DOHH2 (cell line): Measurements from ENCODE around the gene SFRP5.

ENCODE experiments used
- H3F3A ChIP-seq: fragments of 200-600 bp; sonication (generic), shearing (Covaris generic); 2 replicates; pipeline ENCODE4 v1.6.0; 2016; ENCODE audit warnings: antibody characterized with exemption, mild to moderate bottlenecking; ENCODE audit not compliant: control insufficient read depth, insufficient read depth
- H3K27ac ChIP-seq: fragments of 200-600 bp; sonication (generic); 2 replicates; pipeline ENCODE4 v1.5.1; 2014; ENCODE audit warnings: low read depth, mild to moderate bottlenecking, low read length, moderate library complexity
- H3K27me3 ChIP-seq: fragments of 200-600 bp; sonication (generic); 2 replicates; pipeline ENCODE4 v1.6.1; 2014; ENCODE audit warnings: mild to moderate bottlenecking, low read length, mixed read lengths; ENCODE audit not compliant: control insufficient read depth
- H3K36me3 ChIP-seq: fragments of 200-600 bp; sonication (generic); 2 replicates; pipeline ENCODE4 v1.6.1; 2014; ENCODE audit warnings: mild to moderate bottlenecking, low read length, moderate library complexity, mixed read lengths; ENCODE audit not compliant: control insufficient read depth
- H3K4me1 ChIP-seq: fragments of 200-600 bp; sonication (generic); 2 replicates; pipeline ENCODE4 v1.6.1; 2014; ENCODE audit warnings: mild to moderate bottlenecking, low read length, mixed read lengths; ENCODE audit not compliant: control insufficient read depth
- H3K4me2 ChIP-seq: fragments of 200-600 bp; sonication (generic); 2 replicates; pipeline ENCODE4 v1.6.0; 2014; ENCODE audit warnings: mild to moderate bottlenecking, low read length, moderate library complexity
- H3K4me3 ChIP-seq: fragments of 200-600 bp; sonication (generic); 2 replicates; pipeline ENCODE4 v1.5.1; 2014; ENCODE audit warnings: mild to moderate bottlenecking, low read length, mixed read lengths
- H3K79me2 ChIP-seq: fragments of 200-600 bp; sonication (generic); 2 replicates; pipeline ENCODE4 v1.6.1; 2014; ENCODE audit warnings: mild to moderate bottlenecking, low read length, mixed read lengths; ENCODE audit not compliant: control insufficient read depth
- H3K9me2 ChIP-seq: fragments of 200-600 bp; sonication (generic); replicated peaks from 2 replicates; pipeline ENCODE4 v1.6.1; 2014; ENCODE audit warnings: mild to moderate bottlenecking, low read length, mixed read lengths; ENCODE audit not compliant: control insufficient read depth
- H3K9me3 ChIP-seq: fragments of 200-600 bp; sonication (generic); 2 replicates; pipeline ENCODE4 v1.6.1; 2014; ENCODE audit warnings: antibody characterized with exemption, low read length, mixed read lengths; ENCODE audit not compliant: control insufficient read depth, insufficient read depth
- H4K20me1 ChIP-seq: fragments of 200-600 bp; sonication (generic); 2 replicates; pipeline ENCODE4 v1.6.0; 2014; ENCODE audit warnings: low read depth, mild to moderate bottlenecking, antibody characterized with exemption, low read length, moderate library complexity; ENCODE audit not compliant: control insufficient read depth, insufficient read depth
- EZH2phosphoT487 ChIP-seq: fragments of 200-600 bp; sonication (generic); IDR thresholded peaks from 2 replicates; pipeline ENCODE4 v1.6.1; 2017; ENCODE audit warnings: borderline replicate concordance, mild to moderate bottlenecking, antibody characterized with exemption, low read length, moderate library complexity, mixed read lengths
- TF ChIP-seq, protein P1 (sequence below): fragments of 200-600 bp; sonication (generic); IDR thresholded peaks from one replicate; pipeline ENCODE4 v1.5.1; 2014; ENCODE audit warnings: antibody characterized with exemption, mild to moderate bottlenecking, low read depth, low read length; ENCODE audit not compliant: poor library complexity, severe bottlenecking

Gene SFRP5

DNA sequence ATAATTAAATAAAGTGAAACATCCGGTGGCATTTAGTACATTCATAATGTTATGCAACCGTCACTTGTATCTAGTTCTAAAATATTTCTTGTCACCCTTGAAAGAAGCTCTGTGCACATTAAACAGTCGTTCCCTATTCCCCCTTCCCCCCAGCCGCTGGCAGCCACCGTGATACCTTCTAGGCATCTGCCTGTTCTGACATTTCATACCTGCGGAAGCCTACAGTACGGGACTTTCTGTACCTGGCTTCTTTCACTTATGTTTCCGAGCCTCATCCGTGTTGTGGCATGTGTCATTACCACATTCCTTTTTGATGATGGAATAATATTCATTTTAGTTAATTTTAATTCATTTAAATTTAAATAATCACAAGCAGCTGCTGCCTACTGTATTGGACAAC, 13.9 kb upstream of the SFRP5 start:
- H3K4me2 ChIP-seq, result no peak overlapping the region
- H3K9me2 ChIP-seq, result no peaks in the 10 kb centered on the region
- H3K27ac ChIP-seq, result no peak overlapping the region
- no peaks in the 10 kb centered on the region for H3K79me2 ChIP-seq
- H3F3A ChIP-seq, result no peaks in the 10 kb centered on the region
- no peaks in the 10 kb centered on the region for H3K4me1 ChIP-seq
- H3K36me3 ChIP-seq, result no peaks in the 10 kb centered on the region
- H3K9me3 ChIP-seq, result no peaks in the 10 kb centered on the region
- TF ChIP-seq, protein P1, sequence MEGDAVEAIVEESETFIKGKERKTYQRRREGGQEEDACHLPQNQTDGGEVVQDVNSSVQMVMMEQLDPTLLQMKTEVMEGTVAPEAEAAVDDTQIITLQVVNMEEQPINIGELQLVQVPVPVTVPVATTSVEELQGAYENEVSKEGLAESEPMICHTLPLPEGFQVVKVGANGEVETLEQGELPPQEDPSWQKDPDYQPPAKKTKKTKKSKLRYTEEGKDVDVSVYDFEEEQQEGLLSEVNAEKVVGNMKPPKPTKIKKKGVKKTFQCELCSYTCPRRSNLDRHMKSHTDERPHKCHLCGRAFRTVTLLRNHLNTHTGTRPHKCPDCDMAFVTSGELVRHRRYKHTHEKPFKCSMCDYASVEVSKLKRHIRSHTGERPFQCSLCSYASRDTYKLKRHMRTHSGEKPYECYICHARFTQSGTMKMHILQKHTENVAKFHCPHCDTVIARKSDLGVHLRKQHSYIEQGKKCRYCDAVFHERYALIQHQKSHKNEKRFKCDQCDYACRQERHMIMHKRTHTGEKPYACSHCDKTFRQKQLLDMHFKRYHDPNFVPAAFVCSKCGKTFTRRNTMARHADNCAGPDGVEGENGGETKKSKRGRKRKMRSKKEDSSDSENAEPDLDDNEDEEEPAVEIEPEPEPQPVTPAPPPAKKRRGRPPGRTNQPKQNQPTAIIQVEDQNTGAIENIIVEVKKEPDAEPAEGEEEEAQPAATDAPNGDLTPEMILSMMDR, result no peak
- TF ChIP-seq EZH2phosphoT487, result no peak
- H4K20me1 ChIP-seq, result no peaks in the 10 kb centered on the region
- H3K4me3 ChIP-seq, result no peak overlapping the region
- 0 out of 2 replicates have a peak, but pooled peaks cover 4% of the 10 kb centered on the region for H3K27me3 ChIP-seq

DNA sequence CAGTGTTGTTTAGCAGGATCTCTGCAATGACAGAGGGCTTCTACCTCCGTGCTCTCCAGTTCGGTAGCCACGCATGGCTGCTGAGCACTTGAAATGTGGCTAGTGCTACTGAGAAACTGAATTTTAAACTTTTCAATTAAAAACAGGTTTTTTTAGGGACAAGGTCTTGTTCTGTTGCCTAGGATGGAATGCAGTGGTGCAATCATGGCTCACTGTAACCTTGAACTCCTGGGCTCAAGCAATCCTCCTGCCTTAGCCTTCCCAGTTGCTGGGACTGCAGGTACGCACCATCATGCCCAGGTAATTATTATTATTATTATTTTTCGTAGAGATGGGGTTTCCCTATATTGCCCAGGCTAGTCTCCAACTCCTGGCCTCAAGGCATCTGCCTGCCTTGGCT, 13.4 kb upstream of the SFRP5 start:
- no peak overlapping the region for H3K27ac ChIP-seq
- H3K4me2 ChIP-seq, result no peak overlapping the region
- H3F3A ChIP-seq, result no peaks in the 10 kb centered on the region
- no peaks in the 10 kb centered on the region for H3K79me2 ChIP-seq
- H3K36me3 ChIP-seq, result no peaks in the 10 kb centered on the region
- no peaks in the 10 kb centered on the region for H4K20me1 ChIP-seq
- 0 out of 2 replicates have a peak, but pooled peaks cover 5% of the 10 kb centered on the region for H3K27me3 ChIP-seq
- H3K4me1 ChIP-seq, result no peaks in the 10 kb centered on the region
- H3K9me2 ChIP-seq, result no peaks in the 10 kb centered on the region
- TF ChIP-seq, protein P1, result no peak
- H3K9me3 ChIP-seq, result no peaks in the 10 kb centered on the region
- H3K4me3 ChIP-seq, result no peak overlapping the region

DNA sequence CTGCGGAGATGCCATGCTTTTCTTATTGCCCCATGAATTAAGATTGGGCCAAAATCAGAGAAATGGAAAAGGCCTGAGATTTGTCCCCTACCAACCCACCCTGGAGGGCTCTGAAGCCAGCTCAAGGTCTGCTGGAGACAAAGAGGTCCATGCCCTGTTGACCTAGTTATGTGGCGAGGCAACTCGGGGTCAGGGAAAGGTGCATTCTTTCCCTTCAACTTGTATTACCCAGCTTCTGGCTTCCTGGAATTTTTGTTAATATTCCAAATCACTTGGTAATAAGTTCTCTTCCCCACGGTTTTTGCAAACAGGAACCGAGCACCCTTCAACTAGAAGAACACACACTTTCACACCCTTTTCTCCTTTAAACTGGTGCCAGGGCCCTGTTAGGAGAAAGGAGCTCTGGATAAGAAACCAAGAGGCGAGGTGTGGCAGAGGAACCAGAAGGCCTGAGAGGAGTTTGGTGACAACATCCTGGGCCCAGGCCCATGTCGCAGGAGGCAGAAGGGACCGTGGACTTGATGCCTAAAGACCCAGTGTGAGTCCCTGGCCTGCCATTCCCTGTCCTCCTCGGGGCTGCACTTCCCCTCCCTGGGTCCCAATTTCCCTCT, 12.5 kb upstream of the SFRP5 start:
- Histone ChIP-seq H3K4me2 (no peak overlapping the region), H3K79me2 (no peaks in the 10 kb centered on the region), H3K4me3 (no peak overlapping the region), H3K4me1 (no peaks in the 10 kb centered on the region), H4K20me1 (no peaks in the 10 kb centered on the region), H3K27ac (no peak overlapping the region), H3F3A (no peaks in the 10 kb centered on the region), H3K9me2 (no peaks in the 10 kb centered on the region), H3K36me3 (no peaks in the 10 kb centered on the region), H3K9me3 (no peaks in the 10 kb centered on the region), H3K27me3 (0 out of 2 replicates have a peak, but pooled peaks cover 5% of the 10 kb centered on the region)
- TF ChIP-seq EZH2phosphoT487, result no peak
- TF ChIP-seq, protein P1, result no peak
